NCI-H1930 (cell line): ENCODE measurements around the gene IRX4.
"Not testable (repeated sequence)": the region's sequence is repeated elsewhere in the genome, so short reads cannot be mapped to it uniquely, and the experiment has no call there.

ENCODE experiments used
- DNase-seq, 2 experiments: peaks; one replicate each; lab custom pipeline; 2025; lab: John Stamatoyannopoulos, UW

Gene IRX4

DNA sequence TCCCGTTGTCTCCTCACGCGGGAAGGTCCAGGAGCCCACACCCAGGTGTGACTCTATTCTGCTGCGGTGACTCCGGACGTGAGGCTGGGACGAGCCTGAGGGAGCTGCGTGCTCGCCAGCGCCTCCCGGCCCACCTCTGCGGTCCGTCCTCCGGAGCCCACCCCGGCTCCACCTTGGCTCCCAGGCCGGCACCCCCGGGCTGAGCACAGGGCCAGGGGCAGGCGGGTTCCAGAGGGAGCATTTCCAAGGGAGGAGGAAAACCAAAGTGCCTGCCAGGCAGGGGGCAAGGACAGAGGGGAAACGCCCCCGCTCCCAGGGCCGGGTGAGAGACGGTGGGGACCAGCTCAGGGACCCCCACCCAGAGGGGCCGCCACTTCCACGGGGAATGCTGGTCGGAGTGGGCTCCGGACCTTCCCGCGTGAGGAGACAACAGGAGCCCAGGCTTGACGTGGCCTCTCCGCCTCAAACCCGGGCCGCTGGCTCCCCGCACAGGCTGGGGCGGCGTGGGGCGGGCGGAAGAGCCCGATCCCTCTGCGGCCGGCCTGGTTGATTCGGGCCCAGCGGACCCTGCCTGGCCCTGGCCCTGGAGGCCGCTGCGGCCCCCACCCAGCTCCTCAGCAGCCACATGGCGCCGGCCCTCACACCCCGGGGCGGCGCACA, 26.0 kb downstream of the IRX4 start:
- DNase-seq: no peak

GRCh38 chr5:1855596-1855995, 27.1 kb downstream of the IRX4 start:
- no peak for DNase-seq

GRCh38 chr5:1855075-1855474, 27.6 kb downstream of the IRX4 start:
- DNase-seq: no peak

DNA sequence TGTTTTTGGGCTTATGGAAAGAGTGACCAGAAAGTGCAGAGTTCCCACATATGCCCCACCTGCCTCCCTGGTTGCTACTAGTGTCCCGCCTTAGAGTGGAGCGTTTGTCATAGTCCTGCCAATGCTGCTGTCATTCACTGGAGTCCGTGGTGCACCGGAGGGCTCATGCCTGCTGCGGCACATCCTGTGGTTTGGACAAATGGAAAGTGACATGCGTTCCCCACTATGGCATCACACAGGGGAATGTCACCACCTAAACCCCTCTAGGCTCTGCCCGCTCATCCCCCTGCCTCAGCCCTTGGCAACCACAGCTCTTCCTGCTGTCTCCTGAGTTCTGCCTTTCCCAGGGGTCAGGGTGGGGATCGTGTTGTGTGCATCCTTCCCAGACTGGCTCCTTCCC, 29.2 kb downstream of the IRX4 start:
- DNase-seq: no peak

- DNase-seq: no peak
These were observed 30.3 kb downstream of the IRX4 start for GRCh38 chr5:1852324-1852947.

DNA sequence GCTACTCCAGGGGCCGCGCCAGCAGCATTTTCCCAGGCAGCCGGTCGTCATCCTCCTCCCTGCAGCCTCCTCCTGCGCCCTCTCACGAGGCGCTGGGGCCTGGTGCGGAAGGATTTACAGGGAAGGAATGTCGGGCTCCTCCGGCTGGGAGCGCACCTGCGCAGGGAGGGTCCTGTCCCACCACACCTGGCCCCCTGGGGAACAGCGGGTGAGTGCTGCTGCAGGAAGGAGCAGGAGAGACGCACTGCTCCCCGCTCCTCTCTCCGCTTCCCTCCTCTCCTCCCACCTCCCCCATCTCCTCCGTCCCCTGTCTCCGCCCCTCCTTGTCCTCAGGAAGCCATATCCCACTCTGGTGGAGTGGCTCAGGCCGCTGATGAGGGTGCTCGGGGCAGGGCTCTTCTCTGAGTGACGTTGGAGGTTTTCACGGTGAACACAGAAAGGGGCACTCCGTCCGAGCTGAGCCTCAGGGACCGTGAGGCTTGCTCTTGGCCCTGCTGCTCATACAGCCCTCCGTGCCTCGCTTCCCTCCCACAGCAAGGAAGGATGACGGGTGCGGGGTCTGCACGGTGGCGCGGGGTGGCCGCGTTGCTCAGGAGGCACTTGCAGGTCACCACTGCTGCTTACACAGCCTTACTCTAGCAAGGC, 31.3 kb downstream of the IRX4 start:
- DNase-seq: no peak

DNA sequence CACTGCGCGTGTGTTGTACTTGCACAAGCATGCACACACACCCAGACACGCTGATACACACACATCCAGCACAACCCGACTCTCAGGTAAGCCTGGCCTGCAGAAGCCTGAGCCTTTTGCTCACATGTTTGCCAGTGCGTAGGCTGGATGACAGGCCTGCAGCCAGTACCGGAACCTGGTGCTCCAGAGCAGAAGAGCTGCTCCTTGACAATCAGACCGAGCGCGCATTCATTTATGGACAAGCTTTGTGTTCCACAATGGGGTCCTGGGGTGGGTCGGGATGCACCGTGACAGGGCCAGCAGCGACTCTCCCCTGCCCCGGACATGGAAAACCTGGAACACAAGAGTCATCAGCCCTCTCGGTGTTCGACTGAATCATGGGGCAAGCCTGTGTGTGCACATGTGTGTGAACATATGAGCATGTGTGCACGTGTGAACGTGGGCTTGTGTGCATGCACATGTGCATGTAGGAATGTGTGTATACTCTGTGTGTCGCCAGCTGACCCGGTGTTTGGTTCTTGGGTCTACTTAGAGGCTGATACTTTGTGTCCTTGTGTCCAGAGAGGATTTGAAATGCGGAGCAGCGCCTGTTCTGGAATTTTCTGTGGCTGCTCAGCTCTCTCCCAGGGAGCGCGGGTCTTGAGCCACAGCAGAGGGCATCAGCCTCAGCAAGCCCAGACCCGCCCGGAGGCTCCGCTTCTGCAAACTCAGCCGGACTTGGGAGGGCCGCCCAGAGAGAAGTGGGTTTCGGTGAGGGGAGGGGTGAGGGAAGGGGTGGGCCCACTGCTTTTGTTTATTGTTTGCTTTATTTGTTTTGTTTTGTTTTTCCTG, 32.2 kb downstream of the IRX4 start:
- DNase-seq: no peak

- DNase-seq: no peak
These were observed 35.1 kb downstream of the IRX4 start for GRCh38 chr5:1847611-1848010.

DNA sequence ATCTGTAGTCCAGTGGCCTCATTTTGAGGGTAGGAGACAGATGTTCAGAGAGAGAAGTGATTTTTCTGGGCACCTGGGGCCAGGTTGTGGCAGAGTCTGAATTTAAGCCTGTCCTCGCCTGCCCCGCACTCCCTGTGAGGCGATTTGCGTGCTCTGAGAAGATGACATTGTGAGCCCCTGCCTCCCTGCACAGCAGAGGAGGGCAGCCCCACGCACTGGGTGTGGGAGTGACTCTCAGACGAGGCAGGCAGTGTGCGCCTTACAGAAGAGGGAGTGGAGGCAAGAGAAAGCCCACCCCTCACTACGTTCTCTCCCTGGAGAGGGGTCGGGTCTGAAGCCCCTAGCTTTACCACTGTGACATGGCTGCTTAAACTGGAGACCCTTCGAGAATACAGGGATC, 35.7 kb downstream of the IRX4 start:
- DNase-seq: no peak

DNA sequence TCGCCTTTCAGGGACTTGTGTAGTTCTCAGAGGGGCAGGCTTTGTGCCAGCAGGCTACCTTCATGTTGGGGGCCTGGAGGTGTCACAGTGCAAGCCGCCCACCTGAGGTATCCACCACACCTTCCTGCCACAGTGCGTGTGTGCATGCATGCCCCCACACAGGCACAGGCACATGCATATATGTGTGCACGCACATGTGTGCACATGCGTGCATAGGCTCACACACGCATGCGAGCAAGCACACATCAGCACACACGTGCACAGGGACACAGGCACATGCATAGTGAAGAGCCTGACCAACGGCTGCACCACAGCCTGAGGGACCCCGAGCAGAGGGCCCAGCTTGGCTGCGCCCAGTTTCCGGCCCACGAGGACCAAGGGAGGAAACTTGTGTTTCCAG, 36.1 kb downstream of the IRX4 start:
- no peak for DNase-seq

DNA sequence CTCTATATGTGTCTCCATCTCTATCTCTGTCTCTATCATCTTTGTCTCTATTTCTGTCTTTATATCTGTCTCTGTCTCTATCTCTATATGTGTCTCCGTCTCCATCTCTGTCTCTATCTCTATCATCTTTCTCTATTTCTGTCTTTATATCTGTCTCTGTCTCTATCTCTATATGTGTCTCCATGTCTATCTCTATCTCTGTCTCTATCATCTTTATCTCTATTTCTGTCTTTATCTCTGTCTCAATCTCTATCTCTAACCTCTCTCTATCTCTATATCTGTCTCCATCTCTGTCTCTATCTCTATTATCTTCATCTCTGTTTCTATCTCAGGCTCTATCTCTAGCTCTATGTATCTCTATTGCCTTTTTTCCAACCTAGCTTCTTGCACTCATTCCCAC, 37.0 kb downstream of the IRX4 start:
- no peak for DNase-seq

GRCh38 chr5:1844708-1845436, 37.9 kb downstream of the IRX4 start:
- no peak for DNase-seq

GRCh38 chr5:1843761-1844160, 39.0 kb downstream of the IRX4 start:
- DNase-seq: not testable (repeated sequence)

GRCh38 chr5:1842004-1842819, 40.5 kb downstream of the IRX4 start:
- DNase-seq: no peak

DNA sequence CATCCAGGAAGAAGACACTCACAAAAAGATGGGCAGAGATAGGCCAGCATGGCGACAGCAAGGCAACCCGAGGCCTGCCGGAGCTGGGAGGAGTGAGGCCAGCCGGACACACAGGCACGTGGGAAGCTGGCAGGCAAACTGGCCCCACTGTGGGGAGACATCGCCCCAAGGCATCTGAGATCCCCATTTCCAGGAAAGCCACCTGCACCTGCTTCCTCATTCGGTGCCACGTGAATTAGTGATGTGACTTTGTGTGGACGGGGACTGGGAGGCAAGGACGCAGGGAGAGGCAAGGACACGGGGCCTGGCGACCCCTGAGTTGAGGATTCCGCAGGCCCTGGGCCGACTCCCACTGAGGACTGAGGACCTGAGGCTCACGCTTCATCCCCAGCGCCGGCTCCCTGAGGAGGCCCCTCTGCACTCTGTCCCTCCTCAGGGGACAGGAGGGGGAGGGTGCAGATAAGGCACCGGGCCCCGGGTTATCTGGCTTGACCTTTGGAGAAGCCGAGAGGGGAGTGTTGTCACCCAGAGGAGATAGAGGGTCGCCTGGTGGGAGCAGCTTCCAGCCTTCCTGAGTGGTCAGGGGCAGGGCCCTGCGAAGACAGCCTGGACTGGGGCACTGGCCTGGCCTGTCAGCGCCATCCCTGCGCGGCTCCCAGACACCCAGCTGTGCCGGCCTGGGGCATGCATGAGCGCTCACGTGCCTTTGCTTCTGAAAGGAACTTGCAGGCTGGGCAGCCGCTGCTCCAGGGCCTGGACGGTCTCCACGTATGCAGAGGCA, 41.8 kb downstream of the IRX4 start:
- no peak for DNase-seq

DNA sequence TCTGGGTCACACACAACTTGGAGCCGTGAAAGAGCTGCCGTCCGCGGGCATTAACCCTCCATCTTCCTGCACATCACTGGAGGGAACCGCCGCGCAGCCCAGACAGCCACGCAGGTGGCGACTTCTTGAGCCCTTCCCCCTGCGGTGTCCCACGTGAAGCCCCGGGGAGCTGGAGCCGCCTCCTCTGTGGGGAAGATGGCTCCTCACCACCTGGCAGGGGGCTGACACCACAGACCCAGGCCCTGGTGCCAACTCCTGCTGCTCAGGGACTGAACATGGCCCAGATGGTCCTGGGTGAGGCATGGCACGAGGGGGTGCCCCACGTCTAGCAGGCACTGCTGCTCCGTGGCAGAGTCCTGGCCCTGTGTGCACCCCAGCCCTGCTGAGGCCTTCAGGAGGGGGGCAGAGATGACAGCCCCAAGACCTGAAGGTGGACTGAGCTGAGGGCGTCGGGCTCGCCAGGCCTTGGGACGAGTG, 42.6 kb downstream of the IRX4 start:
- DNase-seq: no peak

- DNase-seq: no peak
These were observed 44.7 kb downstream of the IRX4 start for GRCh38 chr5:1838013-1838412.

GRCh38 chr5:1836891-1837880, 45.5 kb downstream of the IRX4 start:
- DNase-seq: no peak
